Effector memory CD8-positive, alpha-beta T cell (primary cell): Measurements from ENCODE around the gene TM4SF5.

ENCODE experiments used
- ATAC-seq: fragments of 150-1000 bp; cut with Tn5 transposase; replicated peaks from 2 replicates; pipeline ENCODE4 v1.10.0; 2021; ENCODE audit warnings: mild to moderate bottlenecking, moderate library complexity
- DNase-seq, 3 experiments: peaks; one replicate each; pipeline ENCODE4 v3.0.0; 2021
- H3K27ac Mint-ChIP-seq, 2 donors: one replicate each; pipeline ENCODE4 v1.8.0; 2022; ENCODE audit warnings: mild to moderate bottlenecking in 2 of 2, mixed read lengths in 2 of 2, moderate library complexity in 2 of 2
- H3K27me3 Mint-ChIP-seq, 2 donors: one replicate each; pipeline ENCODE4 v1.8.0; 2022; ENCODE audit warnings: mixed read lengths in 2 of 2
- H3K36me3 Mint-ChIP-seq: one replicate; pipeline ENCODE4 v1.8.0; 2022; ENCODE audit warnings: mild to moderate bottlenecking, moderate library complexity, mixed read lengths; ENCODE audit not compliant: insufficient read depth
- H3K4me1 Mint-ChIP-seq, 2 donors: one replicate each; pipeline ENCODE4 v1.8.0; 2022; ENCODE audit warnings: low read depth in 2 of 2, mixed read lengths in 2 of 2
- H3K4me3 Mint-ChIP-seq, 2 donors: one replicate each; pipeline ENCODE4 v1.8.0; 2022; ENCODE audit warnings: mild to moderate bottlenecking in 2 of 2, mixed read lengths in 2 of 2, moderate library complexity in 2 of 2
- H3K9me3 Mint-ChIP-seq, 2 donors: one replicate each; pipeline ENCODE4 v1.8.0; 2022; ENCODE audit warnings: mixed read lengths in 2 of 2

The TM4SF5 gene

DNA sequence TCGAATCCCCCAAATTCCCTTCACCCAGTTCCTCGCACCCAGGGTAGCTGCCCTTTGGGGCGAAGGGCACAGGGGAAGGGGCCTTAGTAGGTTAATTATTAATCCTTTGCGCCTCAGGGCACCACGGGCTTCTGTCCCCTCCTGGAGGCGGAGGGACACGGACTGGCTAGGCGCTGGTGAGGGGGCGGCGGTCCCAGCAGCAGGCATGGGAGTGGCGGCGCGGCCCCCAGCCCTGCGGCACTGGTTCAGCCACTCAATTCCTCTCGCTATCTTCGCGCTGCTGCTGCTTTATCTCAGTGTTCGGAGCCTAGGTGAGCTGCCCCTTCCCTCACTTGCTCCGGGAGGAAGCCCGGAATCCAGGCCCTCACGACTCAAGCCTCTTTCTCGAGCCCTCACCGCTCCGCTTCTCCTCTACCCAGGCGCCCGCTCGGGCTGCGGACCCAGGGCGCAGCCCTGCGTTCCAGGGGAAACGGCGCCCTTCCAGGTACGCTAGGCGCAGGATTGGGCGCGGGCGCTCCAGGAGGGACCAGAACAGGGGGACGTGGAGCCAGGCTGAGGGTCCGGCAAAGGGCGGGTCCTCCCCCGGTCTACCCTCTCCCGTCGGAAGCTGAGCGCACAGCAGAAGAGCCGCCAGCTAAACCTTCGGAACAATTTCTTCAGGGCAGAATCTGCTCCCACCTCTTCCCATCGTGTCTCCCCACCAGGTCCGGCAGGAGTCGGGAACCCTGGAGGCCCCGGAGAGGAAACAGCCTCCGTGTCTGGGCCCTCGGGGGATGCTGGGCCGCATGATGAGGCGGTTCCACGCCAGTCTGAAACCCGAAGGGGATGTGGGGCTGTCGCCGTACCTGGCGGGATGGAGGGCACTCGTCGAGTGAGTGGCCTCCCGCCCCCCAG, 17.4 kb downstream of the TM4SF5 start, which contains the start of gene GLTPD2:
Gene GLTPD2 (plus strand): TSS at position 158 of the 894 bp plus-strand sequence. CDS start 48 bp downstream, at position 206.
- Mint-ChIP-seq H3K4me1 (peaks cover 14 to 18% of the 10 kb centered on the region in 2 donors), H3K27ac (peak within 1 kb of the TSS; percentile 94 to 95), H3K4me3 (peak within 1 kb of the TSS; percentile 91), H3K27me3 (peaks cover 16 to 39% of the 10 kb centered on the region in 2 donors), H3K9me3 (no peaks in the 10 kb centered on the region), H3K36me3 (peaks cover 5% of the 10 kb centered on the region)
- ATAC-seq, result no peak
- no peak for DNase-seq

DNA sequence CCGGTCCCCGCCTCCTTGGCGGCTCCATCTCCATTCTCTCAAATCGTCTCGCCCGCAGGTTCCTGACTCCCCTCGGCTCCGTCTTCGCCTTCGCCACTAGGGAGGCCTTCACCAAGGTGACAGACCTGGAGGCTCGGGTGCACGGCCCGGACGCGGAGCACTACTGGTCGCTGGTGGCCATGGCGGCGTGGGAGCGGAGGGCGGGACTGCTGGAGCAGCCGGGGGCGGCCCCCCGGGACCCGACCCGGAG, 17.9 kb downstream of the TM4SF5 start:
- Mint-ChIP-seq H3K36me3 (peaks cover 5% of the 10 kb centered on the region), H3K27ac (peak overlapping the region; percentile 94 to 95), H3K9me3 (no peaks in the 10 kb centered on the region), H3K27me3 (peaks cover 16 to 33% of the 10 kb centered on the region in 2 donors), H3K4me3 (peak overlapping the region; percentile 91), H3K4me1 (peaks cover 14 to 18% of the 10 kb centered on the region in 2 donors)
- ATAC-seq (no peak), DNase-seq (no peak)

DNA sequence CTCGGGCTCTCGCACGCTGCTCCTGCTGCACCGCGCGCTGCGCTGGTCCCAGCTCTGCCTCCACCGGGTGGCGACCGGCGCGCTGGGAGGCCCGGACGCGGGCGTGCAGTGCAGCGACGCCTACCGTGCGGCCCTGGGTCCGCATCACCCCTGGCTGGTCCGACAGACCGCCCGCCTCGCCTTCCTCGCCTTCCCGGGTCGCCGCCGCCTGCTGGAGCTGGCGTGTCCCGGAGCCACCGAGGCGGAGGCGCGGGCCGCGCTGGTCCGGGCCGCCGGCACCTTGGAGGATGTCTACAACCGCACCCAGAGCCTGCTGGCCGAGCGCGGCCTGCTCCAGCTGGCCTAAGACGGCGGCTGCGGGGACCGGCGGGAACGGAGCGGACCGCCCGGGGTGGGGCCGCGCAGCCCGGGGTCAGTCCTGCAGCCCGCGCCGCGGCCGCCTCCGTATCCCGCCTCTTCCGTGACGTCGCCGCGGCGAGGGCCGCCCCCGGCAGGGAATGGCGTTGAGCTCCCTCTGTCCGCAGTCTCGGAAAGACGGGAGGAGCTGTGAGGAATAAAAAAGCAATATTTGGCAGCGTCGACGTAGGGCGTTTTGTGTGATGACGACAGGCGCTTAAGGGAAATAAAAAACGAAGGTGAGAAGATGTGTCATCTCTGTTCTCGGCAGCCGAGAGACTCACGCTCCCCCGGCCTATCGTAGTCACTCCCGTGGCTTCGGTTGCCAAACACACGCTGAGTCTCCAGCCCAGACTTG, 18.4 kb downstream of the TM4SF5 start:
- H3K9me3 Mint-ChIP-seq, result no peaks in the 10 kb centered on the region
- H3K4me1 Mint-ChIP-seq, result peaks cover 14 to 18% of the 10 kb centered on the region in 2 donors
- peaks cover 16 to 29% of the 10 kb centered on the region in 2 donors for H3K27me3 Mint-ChIP-seq
- DNase-seq, result peak; percentile 67 to 78 (median 71)
- peak; percentile 79 for ATAC-seq
- peak overlapping the region; percentile 94 to 95 for H3K27ac Mint-ChIP-seq
- H3K36me3 Mint-ChIP-seq, result peaks cover 5% of the 10 kb centered on the region
- H3K4me3 Mint-ChIP-seq, result peak overlapping the region; percentile 91

DNA sequence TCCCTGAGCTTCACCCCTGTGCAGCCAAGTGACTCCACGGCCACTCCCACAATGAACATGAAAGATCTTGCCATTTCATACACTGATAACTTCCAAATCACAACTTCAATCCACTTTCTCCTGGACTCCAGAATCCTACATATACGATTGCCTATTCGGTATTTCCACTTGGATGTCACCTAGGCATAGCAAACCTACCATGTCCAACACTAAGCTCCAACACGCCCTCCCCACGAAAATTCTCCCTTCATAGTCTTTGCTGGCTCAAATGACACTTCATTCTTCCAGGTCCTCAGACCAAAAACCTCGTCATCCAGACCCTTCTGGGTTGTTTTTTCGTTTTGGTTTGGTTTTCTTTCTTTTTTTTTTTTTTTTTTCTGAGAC, 19.0 kb downstream of the TM4SF5 start:
- peaks cover 13 to 15% of the 10 kb centered on the region in 2 donors for H3K4me1 Mint-ChIP-seq
- peaks cover 6% of the 10 kb centered on the region for H3K36me3 Mint-ChIP-seq
- ATAC-seq (no peak), DNase-seq (no peak)
- H3K27me3 Mint-ChIP-seq, result peaks cover 11 to 23% of the 10 kb centered on the region in 2 donors
- H3K27ac Mint-ChIP-seq, result peak overlapping the region; percentile 94 to 95
- H3K9me3 Mint-ChIP-seq, result no peaks in the 10 kb centered on the region
- H3K4me3 Mint-ChIP-seq, result peak overlapping the region; percentile 91

DNA sequence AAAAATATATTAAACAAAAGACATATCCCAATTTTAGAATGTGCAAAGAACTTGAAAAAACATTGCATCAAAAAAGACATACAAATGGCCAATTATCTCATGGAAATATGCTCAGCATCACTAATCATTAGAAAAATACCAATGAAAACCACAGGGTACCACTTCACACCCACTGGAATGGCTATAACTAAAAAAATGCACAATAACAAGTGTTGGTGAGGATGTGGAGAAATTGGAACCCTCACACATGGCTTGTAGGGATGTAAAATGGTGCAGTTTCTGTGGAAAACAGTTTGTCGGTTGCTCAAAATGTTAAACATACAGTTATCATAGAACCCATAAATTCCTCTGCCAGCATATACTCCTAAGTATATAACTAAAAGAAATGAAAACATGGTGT, 23.5 kb downstream of the TM4SF5 start:
- no peak for ATAC-seq
- DNase-seq, result no peak
- Mint-ChIP-seq H3K27ac (no peak overlapping the region), H3K36me3 (peaks cover 33% of the 10 kb centered on the region), H3K4me3 (peak overlapping the region in 1 of 2 donors; percentile 100), H3K27me3 (no peaks in the 10 kb centered on the region), H3K9me3 (no peaks in the 10 kb centered on the region), H3K4me1 (peaks cover 13 to 17% of the 10 kb centered on the region in 2 donors)

DNA sequence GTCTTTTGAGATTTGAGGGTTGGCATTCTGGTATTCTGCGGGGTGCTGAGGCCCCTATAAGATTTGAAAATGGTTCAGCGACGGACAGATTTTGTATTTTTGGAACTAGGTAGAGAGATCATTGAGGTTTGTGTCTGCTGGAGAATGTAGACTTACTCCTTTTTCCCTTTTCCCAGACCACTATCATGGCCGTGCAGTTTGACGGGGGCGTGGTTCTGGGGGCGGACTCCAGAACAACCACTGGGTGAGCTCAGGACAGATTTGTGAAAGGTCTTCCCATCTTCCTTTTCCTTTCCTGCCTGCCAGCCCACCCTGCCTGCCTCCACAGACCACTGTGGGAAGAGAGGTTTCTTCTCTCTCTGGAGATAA, 24.9 kb downstream of the TM4SF5 start:
- H3K9me3 Mint-ChIP-seq, result no peaks in the 10 kb centered on the region
- DNase-seq (no peak), ATAC-seq (no peak)
- peaks cover 7 to 11% of the 10 kb centered on the region in 2 donors for H3K4me1 Mint-ChIP-seq
- peak overlapping the region; percentile 98 to 100 for H3K4me3 Mint-ChIP-seq
- H3K27ac Mint-ChIP-seq, result peak overlapping the region; percentile 92 to 96
- H3K36me3 Mint-ChIP-seq, result peaks cover 31% of the 10 kb centered on the region
- no peaks in the 10 kb centered on the region for H3K27me3 Mint-ChIP-seq

DNA sequence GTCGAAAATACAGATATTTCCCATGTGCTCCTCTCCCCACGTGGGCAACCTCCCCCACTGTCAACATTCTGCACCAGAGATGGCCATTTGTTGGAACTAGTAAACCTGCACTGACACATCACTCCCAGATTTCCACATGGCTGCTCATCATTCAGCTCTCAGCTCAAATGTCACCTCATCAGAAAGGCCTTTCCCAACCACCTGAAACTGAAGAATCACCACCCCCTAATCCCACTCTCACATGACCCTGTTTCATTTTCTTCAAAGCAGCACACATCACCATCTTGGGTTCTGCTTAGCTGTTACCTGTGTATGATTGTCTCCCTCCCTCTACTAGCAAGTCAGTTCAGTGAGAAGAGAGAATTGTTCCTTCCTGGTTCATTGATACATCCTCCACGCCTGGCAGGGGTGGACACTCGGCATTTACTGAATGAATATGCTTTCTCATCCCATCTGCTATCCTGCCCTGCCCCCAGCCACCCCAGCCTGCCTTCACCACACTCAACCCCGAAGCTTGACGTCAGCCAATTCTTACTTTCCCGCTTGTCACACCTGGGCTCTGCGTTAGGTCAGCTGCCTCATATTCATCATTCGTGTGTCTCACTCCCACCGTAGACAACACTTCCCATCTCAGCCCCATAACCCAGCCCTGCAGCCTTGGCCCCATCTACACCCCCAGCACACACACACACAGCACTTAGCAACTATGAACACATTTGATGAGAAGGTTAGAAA, 28.9 kb downstream of the TM4SF5 start:
- Mint-ChIP-seq H3K27ac (peak overlapping the region in 1 of 2 donors; percentile 26), H3K4me3 (no peak overlapping the region), H3K9me3 (no peaks in the 10 kb centered on the region), H3K4me1 (peaks cover 7 to 11% of the 10 kb centered on the region in 2 donors), H3K36me3 (peaks cover 30% of the 10 kb centered on the region), H3K27me3 (no peaks in the 10 kb centered on the region)
- ATAC-seq, result no peak
- DNase-seq, result no peak

DNA sequence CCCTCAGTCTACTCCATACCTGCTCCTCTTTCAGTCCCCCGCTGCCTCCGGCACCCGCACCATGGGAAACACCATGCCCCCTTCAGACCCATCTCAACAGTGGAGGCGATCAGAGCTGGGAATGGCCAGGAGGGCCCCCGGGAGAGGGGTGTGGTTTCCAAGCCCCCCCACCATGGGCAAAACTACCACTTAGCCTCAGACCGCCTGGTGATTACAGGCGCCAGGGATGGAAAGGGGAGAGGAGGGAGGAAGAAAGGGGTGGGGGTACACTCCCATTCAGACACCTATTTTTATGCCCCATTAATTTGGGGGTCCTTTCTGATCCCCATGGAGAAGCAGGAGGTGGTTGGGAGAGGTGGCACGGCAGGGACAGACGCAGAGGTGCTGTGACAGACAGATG, 30.5 kb downstream of the TM4SF5 start, which contains the start of gene C17orf114:
Gene C17orf114 (minus strand): TSS at position 101 of the 400 bp plus-strand sequence.
- Mint-ChIP-seq H3K27me3 (no peaks in the 10 kb centered on the region), H3K9me3 (no peaks in the 10 kb centered on the region), H3K36me3 (peaks cover 18% of the 10 kb centered on the region), H3K27ac (peak within 1 kb of the TSS in 1 of 2 donors; percentile 26), H3K4me3 (no peak within 1 kb of the TSS), H3K4me1 (peaks cover 0 to 5% of the 10 kb centered on the region in 2 donors)
- ATAC-seq, result no peak
- no peak for DNase-seq

DNA sequence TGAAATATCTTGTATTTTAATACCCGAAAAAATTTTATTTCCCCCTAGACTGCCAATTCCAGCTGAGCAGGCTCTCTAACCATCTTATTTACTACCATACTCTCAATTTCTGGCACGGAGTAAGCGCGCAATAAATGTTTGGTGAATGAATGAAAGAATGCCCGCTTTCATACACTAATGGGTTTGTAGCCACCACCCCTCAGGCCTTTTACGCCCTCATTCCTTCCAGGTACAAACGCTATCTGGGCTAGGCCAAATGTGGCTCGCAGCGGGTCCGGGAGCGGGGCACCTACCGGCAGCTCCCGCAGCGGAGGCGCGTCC, 34.7 kb downstream of the TM4SF5 start:
- H3K27ac Mint-ChIP-seq, result peak overlapping the region in 1 of 2 donors; percentile 25
- DNase-seq (no peak), ATAC-seq (no peak)
- no peaks in the 10 kb centered on the region for H3K36me3 Mint-ChIP-seq
- H3K4me3 Mint-ChIP-seq, result peak overlapping the region; percentile 63 to 76
- no peaks in the 10 kb centered on the region for H3K9me3 Mint-ChIP-seq
- peaks cover 9 to 10% of the 10 kb centered on the region in 2 donors for H3K4me1 Mint-ChIP-seq
- no peaks in the 10 kb centered on the region for H3K27me3 Mint-ChIP-seq

DNA sequence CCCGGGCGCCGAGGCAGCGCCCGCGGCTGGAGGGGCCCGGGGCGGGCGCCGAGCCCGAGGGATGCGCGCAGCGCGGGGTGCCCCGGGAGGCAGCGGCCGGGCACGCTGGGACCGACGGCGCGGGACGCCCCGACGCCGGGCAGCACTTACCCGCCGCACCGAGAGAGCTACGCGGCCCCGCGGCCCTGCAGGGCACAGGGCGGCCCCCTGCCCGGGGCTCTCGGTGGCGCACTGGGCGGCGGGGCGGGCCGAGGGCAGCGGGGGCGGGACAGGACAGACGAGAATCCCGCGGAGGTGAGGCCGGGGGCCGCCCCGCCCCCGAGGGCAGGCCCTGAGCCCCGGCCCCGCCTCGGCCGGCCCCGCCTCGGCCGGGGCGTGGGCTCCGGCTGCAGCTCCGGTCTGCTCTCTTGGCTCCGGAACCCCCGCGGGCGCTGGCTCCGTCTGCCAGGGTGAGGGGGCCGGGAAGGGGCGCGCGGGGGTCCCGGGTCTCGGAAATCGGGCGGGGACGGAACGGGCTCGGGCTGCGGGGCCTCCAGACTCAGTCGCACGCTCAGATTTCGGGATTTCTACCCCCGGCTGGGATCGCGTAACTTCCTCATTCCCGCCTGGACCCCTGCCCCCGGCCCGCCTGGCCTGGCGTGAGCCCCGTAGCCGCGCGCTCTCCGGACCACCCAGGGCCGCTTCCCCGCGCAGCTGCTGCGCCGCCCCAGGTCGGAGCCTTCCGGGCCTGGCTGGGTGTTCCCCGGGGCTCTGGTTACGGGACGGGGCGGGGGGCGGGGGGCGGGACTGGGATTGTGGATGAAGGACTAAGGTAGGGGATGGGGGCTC, 35.3 kb downstream of the TM4SF5 start, which contains the start of gene PLD2:
Gene PLD2 (plus strand): TSS at position 376 of the 828 bp plus-strand sequence. CDS start 621 bp downstream, outside the sequence.
- H3K27me3 Mint-ChIP-seq, result no peaks in the 10 kb centered on the region
- ATAC-seq, result peak; percentile 98
- DNase-seq, result peak; percentile 77 to 80 (median 80)
- H3K4me3 Mint-ChIP-seq, result peak within 1 kb of the TSS; percentile 76
- H3K4me1 Mint-ChIP-seq, result peaks cover 9 to 10% of the 10 kb centered on the region in 2 donors
- H3K36me3 Mint-ChIP-seq, result peaks cover 2% of the 10 kb centered on the region
- H3K27ac Mint-ChIP-seq, result peak within 1 kb of the TSS; percentile 25 to 29
- no peaks in the 10 kb centered on the region for H3K9me3 Mint-ChIP-seq

DNA sequence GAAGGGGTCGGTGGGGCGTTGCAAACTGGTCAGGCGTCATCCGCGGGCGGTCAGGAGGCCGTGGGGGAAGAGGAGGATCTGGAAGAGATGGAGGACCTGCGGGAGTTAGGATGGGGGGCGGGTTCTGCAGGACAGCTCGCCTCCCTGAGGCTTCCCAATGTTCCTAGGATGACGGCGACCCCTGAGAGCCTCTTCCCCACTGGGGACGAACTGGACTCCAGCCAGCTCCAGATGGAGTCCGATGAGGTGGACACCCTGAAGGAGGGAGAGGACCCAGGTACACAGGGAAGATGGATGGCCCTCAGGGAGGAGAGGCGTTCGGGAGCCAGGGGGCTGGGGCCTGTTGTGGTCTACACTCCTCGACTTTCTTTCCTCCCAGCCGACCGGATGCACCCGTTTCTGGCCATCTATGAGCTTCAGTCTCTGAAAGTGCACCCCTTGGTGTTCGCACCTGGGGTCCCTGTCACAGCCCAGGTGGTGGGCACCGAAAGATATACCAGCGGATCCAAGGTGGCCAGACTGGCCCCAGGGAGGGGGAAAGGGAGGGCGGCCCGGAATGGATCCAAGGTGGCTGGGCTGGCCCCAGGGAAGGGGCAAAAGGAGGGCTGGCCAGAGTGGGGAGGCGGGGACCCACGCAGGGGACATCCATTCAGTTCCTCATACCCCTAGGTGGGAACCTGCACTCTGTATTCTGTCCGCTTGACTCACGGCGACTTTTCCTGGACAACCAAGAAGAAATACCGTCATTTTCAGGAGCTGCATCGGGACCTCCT, 36.1 kb downstream of the TM4SF5 start:
- peaks cover 2% of the 10 kb centered on the region for H3K36me3 Mint-ChIP-seq
- peak overlapping the region; percentile 75 to 76 for H3K4me3 Mint-ChIP-seq
- H3K4me1 Mint-ChIP-seq, result peaks cover 9 to 10% of the 10 kb centered on the region in 2 donors
- ATAC-seq (no peak), DNase-seq (no peak)
- no peaks in the 10 kb centered on the region for H3K9me3 Mint-ChIP-seq
- H3K27me3 Mint-ChIP-seq, result no peaks in the 10 kb centered on the region
- H3K27ac Mint-ChIP-seq, result peak overlapping the region; percentile 29 to 88

DNA sequence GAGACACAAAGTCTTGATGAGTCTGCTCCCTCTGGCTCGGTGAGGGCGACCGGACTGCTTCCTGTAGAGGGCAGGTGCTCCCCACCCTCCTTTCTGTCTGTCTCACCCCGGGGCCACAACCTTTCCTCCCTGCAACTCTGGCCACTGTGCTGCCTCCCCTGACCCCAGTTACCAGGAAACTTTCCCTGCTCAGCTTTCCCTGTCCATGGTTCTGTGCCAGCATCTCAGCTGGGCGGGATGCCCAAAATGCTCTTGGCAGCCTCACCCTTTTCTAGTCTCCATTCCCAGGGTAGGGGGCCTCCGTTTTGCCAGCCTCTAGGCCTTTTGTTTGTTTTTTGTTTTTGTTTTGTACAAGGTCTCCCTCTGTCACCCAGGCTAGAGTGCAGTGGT, 36.7 kb downstream of the TM4SF5 start:
- DNase-seq, result no peak

More for the DNA sequence above, 36.7 kb downstream of the TM4SF5 start:
- Mint-ChIP-seq H3K9me3 (no peaks in the 10 kb centered on the region), H3K36me3 (peaks cover 2% of the 10 kb centered on the region), H3K4me1 (peaks cover 9 to 10% of the 10 kb centered on the region in 2 donors), H3K27me3 (no peaks in the 10 kb centered on the region), H3K27ac (peak overlapping the region in 1 of 2 donors; percentile 88), H3K4me3 (peak overlapping the region; percentile 75 to 76)
- ATAC-seq, result no peak
